HEK293 (cell line): ENCODE measurements around the gene PRELID1.
A peak's percentile ranks its signal among the peaks of the same experiment; 100 is the strongest.

Experiments
- KLF7 ChIP-seq: fragments of 450-650 bp; formaldehyde crosslinking; IDR thresholded peaks from 2 replicates; pipeline ENCODE4 v1.5.1; 2016; ENCODE audit warnings: missing biosample characterization, missing genetic modification characterization, borderline replicate concordance
- OVOL3 ChIP-seq: fragments of 450-650 bp; formaldehyde crosslinking; IDR thresholded peaks from 2 replicates; pipeline ENCODE4 v1.5.1; 2016; ENCODE audit warnings: missing biosample characterization, missing genetic modification characterization
- YY1 ChIP-seq: fragments of 450-650 bp; formaldehyde crosslinking; IDR thresholded peaks from 2 replicates; pipeline ENCODE4 v1.5.1; 2018; ENCODE audit warnings: missing biosample characterization, missing genetic modification characterization
- YY2 ChIP-seq: fragments of 450-650 bp; formaldehyde crosslinking; IDR thresholded peaks from 2 replicates; pipeline ENCODE4 v1.5.1; 2016; ENCODE audit warnings: missing biosample characterization, missing genetic modification characterization
- ZBTB44 ChIP-seq: fragments of 450-650 bp; IDR thresholded peaks from 2 replicates; pipeline ENCODE4 v1.5.1; 2018; ENCODE audit warnings: missing biosample characterization, mild to moderate bottlenecking, missing genetic modification characterization
- ZBTB7A ChIP-seq: fragments of 450-650 bp; formaldehyde crosslinking; IDR thresholded peaks from 2 replicates; pipeline ENCODE4 v1.5.1; 2016; ENCODE audit warnings: low read depth, missing biosample characterization, missing genetic modification characterization
- ZBTB8A ChIP-seq: fragments of 450-650 bp; formaldehyde crosslinking; IDR thresholded peaks from 2 replicates; pipeline ENCODE4 v1.5.1; 2016; ENCODE audit warnings: missing biosample characterization, missing genetic modification characterization
- ZFP37 ChIP-seq: fragments of 450-650 bp; formaldehyde crosslinking; IDR thresholded peaks from 2 replicates; pipeline ENCODE4 v1.5.1; 2016; ENCODE audit warnings: missing biosample characterization, missing genetic modification characterization
- ZNF335 ChIP-seq: fragments of 450-650 bp; formaldehyde crosslinking; conservative IDR thresholded peaks from 2 replicates; pipeline ENCODE4 v1.5.1; 2016; ENCODE audit warnings: missing biosample characterization, missing genetic modification characterization
- ZNF350 ChIP-seq: fragments of 450-650 bp; formaldehyde crosslinking; IDR thresholded peaks from 2 replicates; pipeline ENCODE4 v1.5.0; 2017; ENCODE audit warnings: missing biosample characterization, mild to moderate bottlenecking, missing genetic modification characterization
- ZNF391 ChIP-seq: fragments of 450-650 bp; formaldehyde crosslinking; IDR thresholded peaks from 2 replicates; pipeline ENCODE4 v1.5.1; 2016; ENCODE audit warnings: low read depth, missing biosample characterization, missing genetic modification characterization, borderline replicate concordance
- ZNF501 ChIP-seq: fragments of 450-650 bp; formaldehyde crosslinking; IDR thresholded peaks from 2 replicates; pipeline ENCODE4 v1.5.1; 2016; ENCODE audit warnings: missing biosample characterization, missing genetic modification characterization
- ZNF558 ChIP-seq: fragments of 450-650 bp; formaldehyde crosslinking; IDR thresholded peaks from 2 replicates; pipeline ENCODE4 v1.5.1; 2016; ENCODE audit warnings: missing biosample characterization, missing genetic modification characterization
- ZNF561 ChIP-seq: fragments of 450-650 bp; IDR thresholded peaks from 2 replicates; pipeline ENCODE4 v1.5.1; 2018; ENCODE audit warnings: missing biosample characterization, missing genetic modification characterization, borderline replicate concordance
- ZSCAN4 ChIP-seq: fragments of 450-650 bp; formaldehyde crosslinking; IDR thresholded peaks from 2 replicates; pipeline ENCODE4 v1.5.1; 2017; ENCODE audit warnings: missing biosample characterization, missing genetic modification characterization
- ZSCAN5A ChIP-seq: fragments of 450-650 bp; formaldehyde crosslinking; IDR thresholded peaks from 2 replicates; pipeline ENCODE4 v1.5.1; 2016; ENCODE audit warnings: missing biosample characterization, missing genetic modification characterization
- TF ChIP-seq, protein P1 (sequence below): fragments of 450-650 bp; IDR thresholded peaks from 2 replicates; pipeline ENCODE4 v1.5.1; 2018; ENCODE audit warnings: missing biosample characterization, missing genetic modification characterization
- TF ChIP-seq, protein P2 (sequence below): fragments of 450-650 bp; formaldehyde crosslinking; IDR thresholded peaks from 2 replicates; pipeline ENCODE4 v1.5.1; 2016; ENCODE audit warnings: missing biosample characterization, missing genetic modification characterization
- TF ChIP-seq, protein P3 (sequence below): fragments of 450-650 bp; formaldehyde crosslinking; IDR thresholded peaks from 2 replicates; pipeline ENCODE4 v1.5.1; 2016; ENCODE audit warnings: missing biosample characterization, missing genetic modification characterization
- TF ChIP-seq, protein P4 (sequence below): fragments of 450-650 bp; formaldehyde crosslinking; IDR thresholded peaks from 2 replicates; pipeline ENCODE4 v1.5.1; 2016; ENCODE audit warnings: missing biosample characterization, missing genetic modification characterization
- TF ChIP-seq, protein P5 (sequence below): fragments of 450-650 bp; formaldehyde crosslinking; IDR thresholded peaks from 2 replicates; pipeline ENCODE4 v1.5.1; 2017; ENCODE audit warnings: missing biosample characterization, missing genetic modification characterization

PRELID1 gene

GRCh38 chr5:177351392-177352329, 48.1 kb downstream of the PRELID1 start, which contains the start of gene LMAN2 (continued):
- TF ChIP-seq ZSCAN4 (tag by site-specific recombination): peak; percentile 56
- peak; percentile 100 for TF ChIP-seq ZNF335 (tag by site-specific recombination)
- TF ChIP-seq YY2 (tag by site-specific recombination): peak; percentile 92
- peak; percentile 86 for TF ChIP-seq KLF7 (tag by site-specific recombination)
- no peak for TF ChIP-seq OVOL3 (tag by site-specific recombination)
- TF ChIP-seq ZNF350 (tag by site-specific recombination): no peak
- TF ChIP-seq ZBTB7A: 0 out of 2 replicates have a peak, but pooled peaks have one; percentile 35
- TF ChIP-seq YY1 (tag by site-specific recombination): peak; percentile 92
- TF ChIP-seq, protein P1, sequence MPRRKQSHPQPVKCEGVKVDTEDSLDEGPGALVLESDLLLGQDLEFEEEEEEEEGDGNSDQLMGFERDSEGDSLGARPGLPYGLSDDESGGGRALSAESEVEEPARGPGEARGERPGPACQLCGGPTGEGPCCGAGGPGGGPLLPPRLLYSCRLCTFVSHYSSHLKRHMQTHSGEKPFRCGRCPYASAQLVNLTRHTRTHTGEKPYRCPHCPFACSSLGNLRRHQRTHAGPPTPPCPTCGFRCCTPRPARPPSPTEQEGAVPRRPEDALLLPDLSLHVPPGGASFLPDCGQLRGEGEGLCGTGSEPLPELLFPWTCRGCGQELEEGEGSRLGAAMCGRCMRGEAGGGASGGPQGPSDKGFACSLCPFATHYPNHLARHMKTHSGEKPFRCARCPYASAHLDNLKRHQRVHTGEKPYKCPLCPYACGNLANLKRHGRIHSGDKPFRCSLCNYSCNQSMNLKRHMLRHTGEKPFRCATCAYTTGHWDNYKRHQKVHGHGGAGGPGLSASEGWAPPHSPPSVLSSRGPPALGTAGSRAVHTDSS: 0 out of 2 replicates have a peak, but pooled peaks have one; percentile 23
- 0 out of 2 replicates have a peak, but pooled peaks have one; percentile 38 for TF ChIP-seq ZSCAN5A (tag by site-specific recombination)
- TF ChIP-seq, protein P2, sequence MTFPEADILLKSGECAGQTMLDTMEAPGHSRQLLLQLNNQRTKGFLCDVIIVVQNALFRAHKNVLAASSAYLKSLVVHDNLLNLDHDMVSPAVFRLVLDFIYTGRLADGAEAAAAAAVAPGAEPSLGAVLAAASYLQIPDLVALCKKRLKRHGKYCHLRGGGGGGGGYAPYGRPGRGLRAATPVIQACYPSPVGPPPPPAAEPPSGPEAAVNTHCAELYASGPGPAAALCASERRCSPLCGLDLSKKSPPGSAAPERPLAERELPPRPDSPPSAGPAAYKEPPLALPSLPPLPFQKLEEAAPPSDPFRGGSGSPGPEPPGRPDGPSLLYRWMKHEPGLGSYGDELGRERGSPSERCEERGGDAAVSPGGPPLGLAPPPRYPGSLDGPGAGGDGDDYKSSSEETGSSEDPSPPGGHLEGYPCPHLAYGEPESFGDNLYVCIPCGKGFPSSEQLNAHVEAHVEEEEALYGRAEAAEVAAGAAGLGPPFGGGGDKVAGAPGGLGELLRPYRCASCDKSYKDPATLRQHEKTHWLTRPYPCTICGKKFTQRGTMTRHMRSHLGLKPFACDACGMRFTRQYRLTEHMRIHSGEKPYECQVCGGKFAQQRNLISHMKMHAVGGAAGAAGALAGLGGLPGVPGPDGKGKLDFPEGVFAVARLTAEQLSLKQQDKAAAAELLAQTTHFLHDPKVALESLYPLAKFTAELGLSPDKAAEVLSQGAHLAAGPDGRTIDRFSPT: no peak
- TF ChIP-seq, protein P3, sequence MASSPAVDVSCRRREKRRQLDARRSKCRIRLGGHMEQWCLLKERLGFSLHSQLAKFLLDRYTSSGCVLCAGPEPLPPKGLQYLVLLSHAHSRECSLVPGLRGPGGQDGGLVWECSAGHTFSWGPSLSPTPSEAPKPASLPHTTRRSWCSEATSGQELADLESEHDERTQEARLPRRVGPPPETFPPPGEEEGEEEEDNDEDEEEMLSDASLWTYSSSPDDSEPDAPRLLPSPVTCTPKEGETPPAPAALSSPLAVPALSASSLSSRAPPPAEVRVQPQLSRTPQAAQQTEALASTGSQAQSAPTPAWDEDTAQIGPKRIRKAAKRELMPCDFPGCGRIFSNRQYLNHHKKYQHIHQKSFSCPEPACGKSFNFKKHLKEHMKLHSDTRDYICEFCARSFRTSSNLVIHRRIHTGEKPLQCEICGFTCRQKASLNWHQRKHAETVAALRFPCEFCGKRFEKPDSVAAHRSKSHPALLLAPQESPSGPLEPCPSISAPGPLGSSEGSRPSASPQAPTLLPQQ (tag by site-specific recombination): peak; percentile 85
- 0 out of 2 replicates have a peak, but pooled peaks have one; percentile 26 for TF ChIP-seq ZNF558 (tag by site-specific recombination)
- peak; percentile 87; the same call in 1 of the 2 replicates for TF ChIP-seq ZNF391
- TF ChIP-seq ZBTB8A (tag by site-specific recombination): peak; percentile 47; the same call in 1 of the 2 replicates
- peak; percentile 49; the same call in 1 of the 2 replicates for TF ChIP-seq ZBTB44
- TF ChIP-seq, protein P4, sequence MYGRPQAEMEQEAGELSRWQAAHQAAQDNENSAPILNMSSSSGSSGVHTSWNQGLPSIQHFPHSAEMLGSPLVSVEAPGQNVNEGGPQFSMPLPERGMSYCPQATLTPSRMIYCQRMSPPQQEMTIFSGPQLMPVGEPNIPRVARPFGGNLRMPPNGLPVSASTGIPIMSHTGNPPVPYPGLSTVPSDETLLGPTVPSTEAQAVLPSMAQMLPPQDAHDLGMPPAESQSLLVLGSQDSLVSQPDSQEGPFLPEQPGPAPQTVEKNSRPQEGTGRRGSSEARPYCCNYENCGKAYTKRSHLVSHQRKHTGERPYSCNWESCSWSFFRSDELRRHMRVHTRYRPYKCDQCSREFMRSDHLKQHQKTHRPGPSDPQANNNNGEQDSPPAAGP (tag by site-specific recombination): peak; percentile 60
- peak; percentile 96 for TF ChIP-seq ZNF501 (tag by site-specific recombination)
- TF ChIP-seq, protein P5, sequence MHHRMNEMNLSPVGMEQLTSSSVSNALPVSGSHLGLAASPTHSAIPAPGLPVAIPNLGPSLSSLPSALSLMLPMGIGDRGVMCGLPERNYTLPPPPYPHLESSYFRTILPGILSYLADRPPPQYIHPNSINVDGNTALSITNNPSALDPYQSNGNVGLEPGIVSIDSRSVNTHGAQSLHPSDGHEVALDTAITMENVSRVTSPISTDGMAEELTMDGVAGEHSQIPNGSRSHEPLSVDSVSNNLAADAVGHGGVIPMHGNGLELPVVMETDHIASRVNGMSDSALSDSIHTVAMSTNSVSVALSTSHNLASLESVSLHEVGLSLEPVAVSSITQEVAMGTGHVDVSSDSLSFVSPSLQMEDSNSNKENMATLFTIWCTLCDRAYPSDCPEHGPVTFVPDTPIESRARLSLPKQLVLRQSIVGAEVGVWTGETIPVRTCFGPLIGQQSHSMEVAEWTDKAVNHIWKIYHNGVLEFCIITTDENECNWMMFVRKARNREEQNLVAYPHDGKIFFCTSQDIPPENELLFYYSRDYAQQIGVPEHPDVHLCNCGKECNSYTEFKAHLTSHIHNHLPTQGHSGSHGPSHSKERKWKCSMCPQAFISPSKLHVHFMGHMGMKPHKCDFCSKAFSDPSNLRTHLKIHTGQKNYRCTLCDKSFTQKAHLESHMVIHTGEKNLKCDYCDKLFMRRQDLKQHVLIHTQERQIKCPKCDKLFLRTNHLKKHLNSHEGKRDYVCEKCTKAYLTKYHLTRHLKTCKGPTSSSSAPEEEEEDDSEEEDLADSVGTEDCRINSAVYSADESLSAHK (tag by site-specific recombination): peak; percentile 34; the same call in 1 of the 2 replicates
- TF ChIP-seq ZNF561 (tag by site-specific recombination): peak; percentile 92; the same call in 1 of the 2 replicates
- TF ChIP-seq ZFP37 (tag by site-specific recombination): peak; percentile 76
